ENCODE results near the gene ST3GAL5.

The ST3GAL5 gene

GRCh38 chr2:85917887-85918795, 29.4 kb upstream of the ST3GAL5 start:
- no peak for DNase-seq (ENCODE audit: low read depth)

DNA sequence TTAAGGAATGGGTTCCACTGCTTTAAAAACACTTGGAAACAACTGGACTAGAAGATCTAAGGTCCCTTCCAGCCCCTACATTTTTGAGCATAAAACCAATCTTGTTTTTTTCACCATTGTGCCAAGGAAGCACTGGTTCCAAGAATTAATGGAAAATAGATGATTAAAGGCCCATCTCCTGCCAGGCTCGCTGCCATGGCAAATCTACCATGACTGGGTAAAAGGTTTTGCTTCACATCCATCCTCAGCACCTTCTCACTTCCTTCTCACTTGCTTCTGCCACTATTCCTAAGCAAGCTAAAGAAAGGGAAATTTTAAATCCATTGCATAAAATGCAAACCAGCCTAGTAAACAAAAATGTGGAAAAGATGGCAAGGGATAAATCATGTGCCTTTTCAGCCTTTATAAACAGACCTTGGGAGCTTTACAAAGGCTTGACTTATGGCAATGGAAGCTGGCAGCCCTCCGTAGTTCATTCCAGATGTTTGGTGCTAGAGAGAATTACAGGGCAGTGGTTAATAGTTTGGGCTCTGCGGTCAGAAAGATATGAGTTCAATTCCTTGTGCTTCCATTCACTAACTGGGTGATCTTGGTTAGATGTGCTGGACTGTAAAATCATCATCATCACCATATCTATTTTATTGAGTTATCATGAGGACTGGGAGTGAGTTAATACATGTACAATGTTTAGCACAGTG, 27.0 kb upstream of the ST3GAL5 start:
- no peak for DNase-seq (ENCODE audit: low read depth)

- no peak for DNase-seq (ENCODE audit: low read depth)
Measured at GRCh38 chr2:85914922-85915321, 26.1 kb upstream of the ST3GAL5 start.

DNA sequence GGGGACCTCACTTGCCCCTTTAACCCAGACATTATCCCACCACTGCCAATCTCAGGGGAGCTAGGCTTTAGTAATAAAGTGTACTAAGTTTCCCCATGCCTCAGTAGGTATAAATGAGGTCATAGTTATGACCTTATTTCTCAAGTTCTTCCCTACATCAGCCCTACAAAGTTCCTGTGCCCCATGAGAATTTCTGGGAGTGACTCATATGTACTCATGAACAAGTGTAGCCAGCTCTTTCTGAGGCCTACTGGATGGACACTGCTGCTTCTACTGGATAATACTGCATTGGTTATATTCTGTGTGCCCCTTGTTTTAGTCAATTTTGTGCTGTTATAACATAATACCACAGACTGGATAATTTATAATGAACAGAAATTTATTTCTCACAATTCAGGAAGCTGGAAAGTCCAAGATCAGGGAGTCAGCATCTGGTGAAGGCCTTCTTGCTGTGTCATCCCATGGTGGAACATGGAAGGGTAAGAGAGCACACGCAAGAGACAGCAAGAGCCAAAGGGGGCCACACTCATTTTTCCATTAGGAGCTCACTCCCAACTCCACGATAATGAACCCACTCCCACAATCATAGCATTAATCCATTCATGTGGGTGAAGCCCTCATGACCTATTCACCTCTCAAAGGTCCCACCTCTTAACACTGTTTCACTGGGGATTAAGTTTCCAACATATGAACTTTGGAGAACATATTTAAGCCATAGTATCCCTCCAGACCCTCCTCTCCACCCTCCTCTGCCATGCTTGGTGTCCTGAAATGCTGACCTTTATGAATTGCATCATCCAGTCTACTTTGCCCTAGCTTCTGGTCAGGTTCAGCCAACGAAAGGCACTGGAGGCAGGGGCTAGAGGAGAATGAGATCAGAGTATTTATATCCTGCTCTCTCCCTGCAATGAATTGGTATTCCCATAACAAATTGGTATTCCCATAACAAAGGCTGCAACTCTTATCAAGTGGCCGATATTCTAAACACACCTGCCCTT, 25.4 kb upstream of the ST3GAL5 start:
- DNase-seq (ENCODE audit: low read depth): peak; percentile 63

DNA sequence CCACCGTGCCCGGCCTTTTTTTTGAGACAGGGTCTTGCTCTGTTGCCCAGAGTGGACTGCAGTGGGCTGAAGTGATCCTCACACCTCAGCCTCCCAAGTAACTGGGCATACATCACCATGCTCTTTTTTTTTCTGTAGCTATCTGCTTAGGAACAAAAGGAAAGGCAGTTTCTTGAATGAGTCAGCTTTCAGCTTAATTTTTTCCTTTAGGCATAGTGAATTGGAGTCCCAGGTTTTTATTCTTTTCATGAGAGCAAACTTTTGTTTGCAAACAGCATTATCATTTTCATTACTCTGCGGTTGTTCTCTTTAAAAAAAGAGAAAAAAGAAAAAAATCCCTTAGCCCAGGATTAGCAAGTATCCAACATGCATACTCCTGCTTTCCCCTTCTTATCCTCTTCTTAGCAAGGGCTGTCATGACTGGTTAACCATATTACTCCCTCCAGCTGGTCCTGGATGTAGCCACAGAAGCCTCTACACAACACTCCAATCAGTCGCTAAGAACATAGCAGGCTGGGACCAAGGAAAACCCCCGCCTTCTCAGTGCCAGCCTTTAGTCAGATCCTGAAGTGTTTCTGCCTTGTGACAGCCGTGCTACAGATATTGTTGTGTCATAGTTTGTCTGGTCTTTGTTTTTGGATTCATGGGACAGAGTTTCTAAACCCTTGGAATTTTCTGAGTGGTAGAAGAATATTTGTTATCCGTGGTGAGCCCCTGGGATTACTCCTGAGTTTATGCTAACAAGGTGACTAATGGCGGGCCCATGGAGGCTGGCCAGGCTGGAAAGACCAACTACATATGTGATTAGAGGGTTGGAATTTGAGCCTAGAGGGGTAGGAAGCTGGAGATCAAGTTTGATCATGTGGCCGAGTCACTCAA, 23.3 kb upstream of the ST3GAL5 start:
- peak; percentile 91 for DNase-seq (ENCODE audit: low read depth)

DNA sequence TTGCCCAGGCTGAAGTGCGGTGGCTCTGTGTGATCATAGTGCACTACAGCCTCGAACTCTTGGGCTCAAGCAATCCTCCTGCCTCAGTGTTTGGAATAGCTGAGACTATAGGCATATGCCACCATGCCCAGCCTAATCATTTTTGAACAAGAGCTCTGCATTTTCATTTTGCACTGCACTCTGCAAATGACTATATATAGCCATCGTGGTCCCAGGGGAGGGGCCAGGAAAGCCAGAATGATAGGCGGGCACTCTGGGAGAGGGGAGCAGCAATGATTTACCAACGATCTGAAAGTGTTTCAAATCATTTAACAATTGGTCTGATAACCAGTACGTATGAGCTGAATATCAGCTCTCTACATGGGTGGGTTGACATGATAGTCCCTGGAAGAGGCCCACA, 22.3 kb upstream of the ST3GAL5 start:
- no peak for DNase-seq (ENCODE audit: low read depth)

- DNase-seq (ENCODE audit: low read depth): no peak
Measured at GRCh38 chr2:85909005-85909404, 20.2 kb upstream of the ST3GAL5 start.

- no peak for DNase-seq (ENCODE audit: low read depth)
Measured at GRCh38 chr2:85908506-85908905, 19.7 kb upstream of the ST3GAL5 start.

DNA sequence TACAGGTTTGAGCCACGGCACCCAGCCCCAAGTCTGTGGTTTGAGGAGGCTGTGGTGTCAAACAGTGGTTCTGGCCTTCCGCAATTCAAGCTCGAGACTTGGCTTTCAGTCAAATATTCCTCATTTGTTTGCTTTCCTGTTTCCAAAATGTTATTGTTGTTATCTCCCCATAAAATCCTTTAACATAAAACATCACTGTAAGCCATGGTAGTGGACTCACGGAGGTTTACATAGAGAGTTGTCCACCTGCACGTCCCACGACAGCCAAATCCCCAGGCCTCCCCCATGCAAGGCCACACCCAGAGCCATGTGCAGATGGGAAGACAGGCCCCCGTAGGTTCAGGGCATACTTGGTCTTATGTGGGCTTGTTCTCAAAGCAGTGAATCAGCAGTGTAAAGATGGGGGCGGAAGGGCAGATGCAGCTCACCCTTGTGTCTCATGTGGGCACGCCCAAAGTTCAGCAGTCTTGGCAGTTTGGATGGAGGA, 18.9 kb upstream of the ST3GAL5 start:
- peak; percentile 23 for DNase-seq (ENCODE audit: low read depth)

- DNase-seq (ENCODE audit: low read depth): no peak
Measured at GRCh38 chr2:85906748-85907147, 18.0 kb upstream of the ST3GAL5 start.

- DNase-seq (ENCODE audit: low read depth): no peak
Measured at GRCh38 chr2:85905891-85906290, 17.1 kb upstream of the ST3GAL5 start.

DNA sequence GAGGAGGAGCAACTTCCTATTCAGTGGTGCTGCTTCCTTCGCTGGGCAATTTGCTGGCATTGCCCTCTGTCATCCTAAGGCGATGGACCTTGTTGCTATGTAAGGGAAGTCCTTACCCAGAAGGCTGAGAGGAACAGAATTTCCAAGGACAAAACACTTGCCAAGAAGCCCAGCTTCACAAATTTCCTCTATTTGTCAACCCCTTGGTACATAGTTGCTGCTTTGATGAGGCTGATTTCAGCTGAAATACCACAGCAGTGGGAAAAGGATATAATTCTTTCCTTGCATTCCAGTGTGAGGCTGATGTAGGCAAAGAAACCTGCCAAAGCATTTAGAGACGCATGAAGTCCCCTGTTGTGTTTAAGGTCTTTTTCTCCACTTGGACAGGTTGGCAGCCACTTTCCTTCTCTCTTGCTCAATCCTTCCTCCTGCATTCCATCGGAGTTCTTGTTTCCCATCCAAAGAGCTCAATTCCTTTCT, 16.4 kb upstream of the ST3GAL5 start:
- no peak for DNase-seq (ENCODE audit: low read depth)

GRCh38 chr2:85903849-85904248, 15.1 kb upstream of the ST3GAL5 start:
- DNase-seq (ENCODE audit: low read depth): no peak

GRCh38 chr2:85902496-85902895, 13.7 kb upstream of the ST3GAL5 start:
- DNase-seq (ENCODE audit: low read depth): peak; percentile 68

DNA sequence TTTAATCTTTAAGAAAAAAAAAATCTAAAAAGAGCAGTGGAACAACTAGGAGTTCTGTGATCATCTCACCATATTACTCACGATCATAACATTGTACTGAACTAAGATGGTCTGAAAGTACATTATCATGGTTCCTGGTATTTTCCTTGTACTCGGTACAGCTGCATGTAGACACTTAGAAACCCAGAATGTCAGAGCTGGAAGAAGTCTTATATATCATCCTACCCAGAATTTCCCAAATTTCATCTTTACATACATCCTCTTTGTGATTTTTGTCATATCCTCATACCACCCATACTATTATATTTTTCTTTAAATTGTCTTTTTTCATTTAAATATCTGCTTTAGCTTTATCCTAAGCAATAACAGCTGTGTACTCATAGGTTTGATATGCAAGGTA, 12.4 kb upstream of the ST3GAL5 start:
- no peak for DNase-seq (ENCODE audit: low read depth)

- DNase-seq (ENCODE audit: low read depth): no peak
Measured at GRCh38 chr2:85900366-85900765, 11.6 kb upstream of the ST3GAL5 start.

GRCh38 chr2:85899849-85900248, 11.1 kb upstream of the ST3GAL5 start:
- no peak for DNase-seq (ENCODE audit: low read depth)

DNA sequence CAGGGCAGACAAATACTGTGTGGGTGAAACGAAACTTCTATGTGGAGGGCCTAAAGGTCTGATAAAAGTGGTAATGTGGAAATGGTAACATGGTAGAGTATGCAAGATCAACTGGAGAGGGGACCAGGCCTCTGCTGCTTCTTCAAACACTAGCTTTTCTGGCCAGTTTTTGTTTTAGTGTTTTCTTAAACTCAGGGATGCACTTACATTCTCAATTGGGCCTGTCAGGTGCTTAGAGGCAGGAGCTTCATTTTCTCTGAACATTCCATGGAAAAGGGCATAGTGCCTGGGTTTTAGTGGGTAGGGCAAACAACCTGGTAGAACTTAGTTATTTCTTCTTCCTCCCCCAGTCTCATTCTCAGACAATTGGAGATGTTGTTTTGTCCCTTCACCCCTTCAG, 10.5 kb upstream of the ST3GAL5 start:
- DNase-seq (ENCODE audit: low read depth): no peak

DNA sequence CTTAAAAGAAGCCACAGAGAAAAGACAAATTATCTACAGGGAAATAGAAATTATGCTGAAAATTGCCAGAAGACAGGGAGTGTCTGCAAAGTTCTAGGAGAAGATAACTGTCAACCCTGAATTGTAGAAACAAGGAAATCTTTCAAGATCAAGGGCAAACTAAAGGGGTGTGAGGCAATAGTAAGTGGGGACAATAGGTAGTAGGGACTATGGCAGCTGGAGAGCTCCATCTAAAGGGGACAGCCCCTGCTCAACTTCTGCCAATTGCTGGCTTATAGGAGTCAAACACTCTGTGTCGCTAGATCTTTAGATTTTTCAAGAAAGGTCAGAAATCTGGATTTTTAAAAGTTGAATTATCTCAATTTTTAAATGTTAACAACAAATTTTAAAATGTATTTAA, 10.1 kb upstream of the ST3GAL5 start:
- no peak for DNase-seq (ENCODE audit: low read depth)

DNA sequence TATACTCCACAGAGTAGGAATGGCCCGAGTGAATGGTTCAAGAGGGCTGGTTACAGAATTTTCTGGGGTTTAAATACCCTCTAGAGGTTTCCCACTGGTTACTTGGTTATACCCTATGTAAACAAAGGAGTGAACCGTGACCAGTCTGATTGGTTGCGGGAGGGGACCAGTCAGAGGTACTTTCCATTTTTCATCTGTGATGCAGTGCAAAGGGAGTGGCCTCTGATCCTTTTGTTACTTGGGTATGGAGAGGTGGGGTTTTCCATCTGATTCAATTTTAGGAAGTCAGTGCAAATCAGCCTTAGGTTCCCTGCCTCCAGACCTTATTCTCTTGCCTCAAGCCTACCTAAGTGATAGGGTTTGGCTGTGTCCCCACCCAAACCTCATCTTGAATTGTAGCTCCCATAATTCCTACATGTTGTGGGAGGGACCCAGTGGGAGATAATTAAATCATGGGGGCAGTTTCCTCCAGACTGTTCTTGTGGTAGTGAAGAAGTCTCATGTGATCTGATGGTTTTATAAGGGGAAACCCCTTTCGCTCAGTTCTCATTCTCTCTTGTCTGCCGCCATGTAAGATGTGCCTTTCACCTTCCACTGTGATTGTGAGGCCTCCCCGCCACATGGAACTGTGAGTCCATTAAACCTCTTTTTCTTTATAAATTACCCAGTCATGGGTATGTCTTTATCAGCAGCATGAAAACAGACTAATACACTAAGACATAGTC, 5.9 kb upstream of the ST3GAL5 start:
- peak; percentile 46 for DNase-seq (ENCODE audit: low read depth)
